Measurements from ENCODE around the gene DCAF7. TPM values are rescaled to one million over a fixed set of nuclear protein-coding genes. Genes with fewer than 3 reads are reported as not detected.

Gene DCAF7
- total and polyA plus RNA-seq, 2 donors from 2014 or later: 19.9 to 81.0 TPM

GRCh38 chr17:63622574-63623390 lies 72.5 kb downstream of the DCAF7 start:
- Histone ChIP-seq H3K27me3 (ENCODE audit: control insufficient read depth, insufficient read depth, low read length) (no peaks in the 10 kb centered on the region), H3K9ac (ENCODE audit: low read length in 3 of 3) (peak overlapping the region; percentile 21 to 43 (median 29)), H3K27ac (ENCODE audit: low read depth in 2 of 2, low read length in 2 of 2) (peak overlapping the region; percentile 66 to 76), H3K9me3 (ENCODE audit: control insufficient read depth in 2 of 3, insufficient read depth in 1 of 3, low read length in 3 of 3) (no peaks in the 10 kb centered on the region), H3K4me3 (ENCODE audit: low read length in 3 of 3) (peak overlapping the region; percentile 45 to 79 (median 75)), H3K4me1 (ENCODE audit: control insufficient read depth in 2 of 3, insufficient read depth in 2 of 3, low read depth in 1 of 3, low read length in 3 of 3) (peaks cover 0 to 21% (median 14%) of the 10 kb centered on the region in 3 donors), H3K36me3 (ENCODE audit: control insufficient read depth in 2 of 3, insufficient read depth in 3 of 3, low read length in 3 of 3) (no peaks in the 10 kb centered on the region)
- DNase-seq: peak; percentile 75 to 94 (median 83)
- intact Hi-C loops (cut with DNase I): no loop called here
- TF ChIP-seq, protein P1, sequence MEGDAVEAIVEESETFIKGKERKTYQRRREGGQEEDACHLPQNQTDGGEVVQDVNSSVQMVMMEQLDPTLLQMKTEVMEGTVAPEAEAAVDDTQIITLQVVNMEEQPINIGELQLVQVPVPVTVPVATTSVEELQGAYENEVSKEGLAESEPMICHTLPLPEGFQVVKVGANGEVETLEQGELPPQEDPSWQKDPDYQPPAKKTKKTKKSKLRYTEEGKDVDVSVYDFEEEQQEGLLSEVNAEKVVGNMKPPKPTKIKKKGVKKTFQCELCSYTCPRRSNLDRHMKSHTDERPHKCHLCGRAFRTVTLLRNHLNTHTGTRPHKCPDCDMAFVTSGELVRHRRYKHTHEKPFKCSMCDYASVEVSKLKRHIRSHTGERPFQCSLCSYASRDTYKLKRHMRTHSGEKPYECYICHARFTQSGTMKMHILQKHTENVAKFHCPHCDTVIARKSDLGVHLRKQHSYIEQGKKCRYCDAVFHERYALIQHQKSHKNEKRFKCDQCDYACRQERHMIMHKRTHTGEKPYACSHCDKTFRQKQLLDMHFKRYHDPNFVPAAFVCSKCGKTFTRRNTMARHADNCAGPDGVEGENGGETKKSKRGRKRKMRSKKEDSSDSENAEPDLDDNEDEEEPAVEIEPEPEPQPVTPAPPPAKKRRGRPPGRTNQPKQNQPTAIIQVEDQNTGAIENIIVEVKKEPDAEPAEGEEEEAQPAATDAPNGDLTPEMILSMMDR (IDR thresholded peaks at IDR 0.05; ENCODE audit: borderline replicate concordance, extremely low read depth, insufficient read depth): no peak
- FAIRE-seq: no peak

- Histone ChIP-seq H3K4me3 (ENCODE audit: low read length in 3 of 3) (peak overlapping the region; percentile 45 to 79 (median 75)), H3K9ac (ENCODE audit: low read length in 3 of 3) (peak overlapping the region; percentile 3 to 43 (median 34)), H3K4me1 (ENCODE audit: control insufficient read depth in 2 of 3, insufficient read depth in 2 of 3, low read depth in 1 of 3, low read length in 3 of 3) (peaks cover 0 to 24% (median 14%) of the 10 kb centered on the region in 3 donors), H3K27ac (ENCODE audit: low read depth in 2 of 2, low read length in 2 of 2) (peak overlapping the region; percentile 3 to 39), H3K36me3 (ENCODE audit: control insufficient read depth in 2 of 3, insufficient read depth in 3 of 3, low read length in 3 of 3) (no peaks in the 10 kb centered on the region), H3K9me3 (ENCODE audit: control insufficient read depth in 2 of 3, insufficient read depth in 1 of 3, low read length in 3 of 3) (no peaks in the 10 kb centered on the region), H3K27me3 (ENCODE audit: control insufficient read depth, insufficient read depth, low read length) (no peaks in the 10 kb centered on the region)
- FAIRE-seq (no peak), DNase-seq (no peak)
- intact Hi-C loops (cut with DNase I): no loop called here
- TF ChIP-seq, protein P1 (IDR thresholded peaks at IDR 0.05; ENCODE audit: borderline replicate concordance, extremely low read depth, insufficient read depth): no peak
Observed at GRCh38 chr17:63623786-63624530, 73.7 kb downstream of the DCAF7 start.

- no peaks in the 10 kb centered on the region for H3K36me3 ChIP-seq (ENCODE audit: control insufficient read depth in 2 of 3, insufficient read depth in 3 of 3, low read length in 3 of 3)
- peak overlapping the region in 1 of 2 donors; percentile 18 for H3K27ac ChIP-seq (ENCODE audit: low read depth in 2 of 2, low read length in 2 of 2)
- TF ChIP-seq, protein P1 (IDR thresholded peaks at IDR 0.05; ENCODE audit: borderline replicate concordance, extremely low read depth, insufficient read depth): no peak
- no peaks in the 10 kb centered on the region for H3K9me3 ChIP-seq (ENCODE audit: control insufficient read depth in 2 of 3, insufficient read depth in 1 of 3, low read length in 3 of 3)
- H3K4me1 ChIP-seq (ENCODE audit: control insufficient read depth in 2 of 3, insufficient read depth in 2 of 3, low read depth in 1 of 3, low read length in 3 of 3): peaks cover 0 to 24% (median 14%) of the 10 kb centered on the region in 3 donors
- no peak for DNase-seq
- no peak for FAIRE-seq
- intact Hi-C loops (cut with DNase I): no loop called here
- peak overlapping the region in 2 of 3 donors; percentile 6 to 36 for H3K4me3 ChIP-seq (ENCODE audit: low read length in 3 of 3)
- no peak overlapping the region for H3K9ac ChIP-seq (ENCODE audit: low read length in 3 of 3)
- no peaks in the 10 kb centered on the region for H3K27me3 ChIP-seq (ENCODE audit: control insufficient read depth, insufficient read depth, low read length)
Observed at GRCh38 chr17:63624531-63624880, 74.2 kb downstream of the DCAF7 start.

Measured in kidney (tissue), 14 donors.